PC-3 (cell line): ENCODE results near the gene TIMM29.

Source experiments
- EZH2 ChIP-seq: fragments of 300-600 bp; sonication (generic); IDR thresholded peaks from one replicate; pipeline ENCODE4 v1.6.1; 2017; ENCODE audit warnings: antibody characterized with exemption, mild to moderate bottlenecking, low read length; ENCODE audit not compliant: unreplicated experiment
- TF ChIP-seq, protein P1 (sequence below): fragments of 300-600 bp; sonication (generic); conservative IDR thresholded peaks from 2 replicates; pipeline ENCODE4 v1.5.1; 2017; ENCODE audit warnings: antibody characterized with exemption, low read depth, mild to moderate bottlenecking, low read length

DNA sequence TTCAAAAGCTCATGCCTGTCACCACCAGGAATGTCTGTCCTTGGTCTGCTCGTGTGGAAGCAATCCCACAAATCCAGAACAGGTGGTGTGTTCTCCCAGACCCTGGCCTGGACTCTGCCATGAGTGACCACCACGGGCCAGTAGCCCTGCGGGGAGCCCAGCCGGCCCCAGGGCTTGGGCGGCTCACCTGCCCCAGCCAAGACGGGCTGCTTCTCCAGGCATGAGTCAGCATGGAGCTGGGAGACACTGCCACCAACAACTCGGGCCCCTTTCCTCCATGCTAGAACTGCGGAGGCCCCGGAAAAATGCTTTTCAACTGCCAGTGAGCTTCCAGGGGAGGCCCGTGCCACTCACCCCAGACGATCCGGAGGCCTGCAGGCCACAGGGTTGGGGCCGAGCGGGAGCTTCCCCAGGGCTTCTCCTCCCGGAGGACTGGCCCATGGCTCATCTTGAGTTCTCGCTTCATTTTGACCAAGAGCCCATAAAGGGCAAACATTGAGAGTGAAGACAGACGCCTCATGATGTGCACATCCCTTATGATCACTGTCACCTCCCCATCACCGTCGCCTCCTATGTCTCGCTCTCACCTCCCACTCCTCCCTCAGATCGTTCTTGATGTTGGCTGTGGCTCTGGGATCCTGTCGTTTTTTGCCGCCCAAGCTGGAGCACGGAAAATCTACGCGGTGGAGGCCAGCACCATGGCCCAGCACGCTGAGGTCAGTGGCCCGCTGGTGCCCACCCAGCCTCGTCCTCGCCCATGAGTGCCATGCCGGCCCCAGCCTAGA is 16.8 kb upstream of the TIMM29 start:
- TF ChIP-seq, protein P1, sequence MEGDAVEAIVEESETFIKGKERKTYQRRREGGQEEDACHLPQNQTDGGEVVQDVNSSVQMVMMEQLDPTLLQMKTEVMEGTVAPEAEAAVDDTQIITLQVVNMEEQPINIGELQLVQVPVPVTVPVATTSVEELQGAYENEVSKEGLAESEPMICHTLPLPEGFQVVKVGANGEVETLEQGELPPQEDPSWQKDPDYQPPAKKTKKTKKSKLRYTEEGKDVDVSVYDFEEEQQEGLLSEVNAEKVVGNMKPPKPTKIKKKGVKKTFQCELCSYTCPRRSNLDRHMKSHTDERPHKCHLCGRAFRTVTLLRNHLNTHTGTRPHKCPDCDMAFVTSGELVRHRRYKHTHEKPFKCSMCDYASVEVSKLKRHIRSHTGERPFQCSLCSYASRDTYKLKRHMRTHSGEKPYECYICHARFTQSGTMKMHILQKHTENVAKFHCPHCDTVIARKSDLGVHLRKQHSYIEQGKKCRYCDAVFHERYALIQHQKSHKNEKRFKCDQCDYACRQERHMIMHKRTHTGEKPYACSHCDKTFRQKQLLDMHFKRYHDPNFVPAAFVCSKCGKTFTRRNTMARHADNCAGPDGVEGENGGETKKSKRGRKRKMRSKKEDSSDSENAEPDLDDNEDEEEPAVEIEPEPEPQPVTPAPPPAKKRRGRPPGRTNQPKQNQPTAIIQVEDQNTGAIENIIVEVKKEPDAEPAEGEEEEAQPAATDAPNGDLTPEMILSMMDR, result no peak
- no peak for TF ChIP-seq EZH2
